Type B pancreatic cell (in vitro differentiated cells): Measurements from ENCODE around the gene PEX14. TPM values are rescaled to one million over a fixed set of nuclear protein-coding genes. Genes with fewer than 3 reads are reported as not detected.

Source experiments
- DNase-seq: peaks from one replicate; pipeline ENCODE4 v3.0.0; 2021; ENCODE audit warnings: mixed read lengths; ENCODE audit not compliant: unreplicated experiment; ENCODE audit errors: extremely low spot score
- H3K27ac Mint-ChIP-seq: 2 replicates; pipeline ENCODE4 v1.8.0; 2021; ENCODE audit warnings: mild to moderate bottlenecking, mixed read lengths
- H3K27me3 Mint-ChIP-seq: 2 replicates; pipeline ENCODE4 v1.8.0; 2021; ENCODE audit warnings: mixed read lengths
- H3K36me3 Mint-ChIP-seq: 2 replicates; pipeline ENCODE4 v1.8.0; 2021; ENCODE audit warnings: mixed read lengths
- H3K4me1 Mint-ChIP-seq: one replicate; pipeline ENCODE4 v1.8.0; 2021; ENCODE audit warnings: mixed read lengths; ENCODE audit not compliant: unreplicated experiment
- H3K4me3 Mint-ChIP-seq: 2 replicates; pipeline ENCODE4 v1.8.0; 2021; ENCODE audit warnings: mild to moderate bottlenecking, mixed read lengths
- H3K9me3 Mint-ChIP-seq: 2 replicates; pipeline ENCODE4 v1.8.0; 2021; ENCODE audit warnings: mixed read lengths
- total RNA-seq: library from RNA; stranded (reverse); gene quantifications from 2 replicates; pipeline ENCODE4 v1.2.1, GENCODE V29; 2021; ENCODE audit warnings: low replicate concordance
- TF ChIP-seq, protein P1 (sequence below): fragments of 200-600 bp; sonication (generic); conservative IDR thresholded peaks from 2 replicates; pipeline ENCODE4 v1.5.0; 2021; ENCODE audit warnings: antibody characterized with exemption, mild to moderate bottlenecking

PEX14 gene
- total RNA-seq, 1 donor from 2014 or later, result 22.5 TPM

DNA sequence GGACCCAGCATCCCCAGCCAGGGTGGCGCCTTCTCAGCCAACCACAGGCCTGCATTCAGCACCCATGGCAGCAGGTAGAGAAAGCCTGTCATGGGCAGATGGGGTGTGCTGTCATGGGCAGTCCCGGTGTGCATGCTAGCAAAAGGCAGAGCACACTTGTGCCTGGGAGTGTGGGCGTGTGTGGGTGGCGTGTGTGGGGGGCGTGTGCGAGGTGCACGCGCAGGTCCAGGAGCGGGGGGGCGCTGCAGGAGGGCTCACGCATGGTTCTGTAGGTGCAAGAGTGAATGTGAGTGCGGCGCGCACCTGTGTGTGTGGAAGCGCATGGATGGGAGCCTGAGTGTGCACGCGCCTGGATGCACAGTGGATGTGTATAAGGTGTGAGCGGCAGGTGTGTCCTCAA lies 184.5 kb downstream of the PEX14 start:
- DNase-seq, result no peak
- Mint-ChIP-seq H3K9me3 (no peaks in the 10 kb centered on the region), H3K27me3 (no peaks in the 10 kb centered on the region), H3K36me3 (no peaks in the 10 kb centered on the region), H3K4me3 (no peak overlapping the region), H3K27ac (no peak overlapping the region), H3K4me1 (peaks cover 9% of the 10 kb centered on the region)
- TF ChIP-seq, protein P1, sequence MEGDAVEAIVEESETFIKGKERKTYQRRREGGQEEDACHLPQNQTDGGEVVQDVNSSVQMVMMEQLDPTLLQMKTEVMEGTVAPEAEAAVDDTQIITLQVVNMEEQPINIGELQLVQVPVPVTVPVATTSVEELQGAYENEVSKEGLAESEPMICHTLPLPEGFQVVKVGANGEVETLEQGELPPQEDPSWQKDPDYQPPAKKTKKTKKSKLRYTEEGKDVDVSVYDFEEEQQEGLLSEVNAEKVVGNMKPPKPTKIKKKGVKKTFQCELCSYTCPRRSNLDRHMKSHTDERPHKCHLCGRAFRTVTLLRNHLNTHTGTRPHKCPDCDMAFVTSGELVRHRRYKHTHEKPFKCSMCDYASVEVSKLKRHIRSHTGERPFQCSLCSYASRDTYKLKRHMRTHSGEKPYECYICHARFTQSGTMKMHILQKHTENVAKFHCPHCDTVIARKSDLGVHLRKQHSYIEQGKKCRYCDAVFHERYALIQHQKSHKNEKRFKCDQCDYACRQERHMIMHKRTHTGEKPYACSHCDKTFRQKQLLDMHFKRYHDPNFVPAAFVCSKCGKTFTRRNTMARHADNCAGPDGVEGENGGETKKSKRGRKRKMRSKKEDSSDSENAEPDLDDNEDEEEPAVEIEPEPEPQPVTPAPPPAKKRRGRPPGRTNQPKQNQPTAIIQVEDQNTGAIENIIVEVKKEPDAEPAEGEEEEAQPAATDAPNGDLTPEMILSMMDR, result no peak

DNA sequence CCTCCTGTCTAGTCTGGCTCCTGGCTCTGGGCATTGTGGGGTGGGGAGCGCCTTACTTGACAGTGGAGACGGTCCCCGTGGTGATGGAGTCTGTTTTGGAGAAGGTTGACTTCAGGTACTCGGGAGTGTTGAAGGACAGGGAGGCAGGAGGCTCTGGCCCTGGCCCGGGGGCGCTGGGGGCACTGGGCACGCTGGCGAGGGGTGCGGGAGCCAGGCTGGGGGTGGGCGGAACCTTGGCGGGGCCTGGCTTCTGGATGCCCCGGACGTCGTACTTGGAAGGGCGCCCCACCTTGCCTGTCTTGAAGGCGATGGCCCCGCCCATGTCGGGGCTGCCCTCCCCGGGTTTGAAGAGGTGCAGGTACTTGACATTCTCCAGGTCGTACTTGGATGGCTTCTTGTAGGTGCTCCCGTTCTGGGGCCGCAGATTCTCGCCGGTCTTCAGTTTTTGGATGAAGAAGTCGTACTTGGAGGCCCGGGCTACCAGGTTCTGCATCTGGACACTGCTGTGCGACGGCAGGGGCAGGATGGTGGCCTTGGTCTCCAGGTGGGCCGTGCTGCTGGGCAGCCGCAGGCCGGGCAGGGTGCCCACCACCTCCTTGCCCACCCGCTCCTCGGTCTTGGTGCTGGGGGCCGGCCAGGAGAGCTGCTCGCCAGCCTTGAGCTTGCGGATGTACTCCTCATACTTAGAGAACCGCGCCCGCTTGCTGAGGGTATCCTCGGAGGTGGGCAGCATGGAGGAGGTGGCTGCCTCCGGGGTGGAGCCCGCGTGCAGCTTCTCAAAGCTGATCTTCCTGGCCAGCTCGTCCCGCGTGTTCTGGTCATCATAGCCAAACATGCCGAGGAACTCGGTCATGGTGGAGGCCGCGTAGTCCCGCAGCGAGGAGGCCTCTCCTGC lies 185.1 kb downstream of the PEX14 start:
- H3K4me3 Mint-ChIP-seq, result no peak overlapping the region
- TF ChIP-seq, protein P1, result no peak

DNA sequence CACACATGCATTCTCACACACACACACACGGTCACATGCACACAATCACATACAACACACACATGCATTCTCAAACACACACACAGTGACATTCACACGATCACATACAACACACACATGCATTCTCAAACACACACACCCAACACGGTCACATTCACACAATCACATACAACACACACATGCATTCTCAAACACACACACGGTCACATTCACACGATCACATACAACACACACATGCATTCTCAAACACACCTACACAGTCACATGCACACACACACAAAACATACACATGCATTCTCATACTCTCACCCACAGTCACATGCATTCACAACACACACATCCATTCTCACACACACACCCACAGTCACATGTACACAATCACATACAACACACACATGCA lies 186.7 kb downstream of the PEX14 start:
- peaks cover 9% of the 10 kb centered on the region for H3K4me1 Mint-ChIP-seq
- DNase-seq, result no peak
- H3K27ac Mint-ChIP-seq, result no peak overlapping the region
- H3K27me3 Mint-ChIP-seq, result no peaks in the 10 kb centered on the region
- no peaks in the 10 kb centered on the region for H3K36me3 Mint-ChIP-seq
- H3K9me3 Mint-ChIP-seq, result no peaks in the 10 kb centered on the region
- no peak overlapping the region for H3K4me3 Mint-ChIP-seq
- TF ChIP-seq, protein P1, result no peak

More for the DNA sequence above, 185.1 kb downstream of the PEX14 start:
- Mint-ChIP-seq H3K27ac (no peak overlapping the region), H3K36me3 (no peaks in the 10 kb centered on the region), H3K4me1 (peaks cover 9% of the 10 kb centered on the region), H3K27me3 (no peaks in the 10 kb centered on the region), H3K9me3 (no peaks in the 10 kb centered on the region)
- no peak for DNase-seq

DNA sequence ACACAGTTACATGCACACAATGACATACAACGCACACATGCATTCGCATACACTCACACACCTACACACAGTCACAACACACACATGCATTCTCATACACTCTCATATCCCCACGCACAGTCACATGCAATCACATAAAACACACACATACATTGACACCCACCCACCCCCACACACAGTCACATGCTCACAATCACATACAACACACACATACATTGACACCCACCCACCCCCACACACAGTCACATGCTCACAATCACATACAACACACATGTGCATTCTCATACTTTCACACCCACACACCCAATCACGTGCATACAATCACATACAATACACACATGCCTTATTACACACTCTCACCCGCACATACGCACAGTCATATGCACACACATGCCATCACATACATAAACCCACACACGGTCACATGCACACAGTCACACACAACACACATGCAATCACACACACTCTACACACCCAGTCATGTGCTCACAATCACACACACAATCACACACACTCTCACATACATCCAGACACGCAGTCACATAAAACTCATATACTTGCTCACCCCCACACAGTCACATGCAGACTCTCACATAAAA lies 187.4 kb downstream of the PEX14 start:
- Mint-ChIP-seq H3K27me3 (no peaks in the 10 kb centered on the region), H3K36me3 (no peaks in the 10 kb centered on the region), H3K27ac (no peak overlapping the region), H3K4me1 (peaks cover 15% of the 10 kb centered on the region), H3K4me3 (no peak overlapping the region), H3K9me3 (no peaks in the 10 kb centered on the region)
- TF ChIP-seq, protein P1, result no peak
- DNase-seq, result no peak

DNA sequence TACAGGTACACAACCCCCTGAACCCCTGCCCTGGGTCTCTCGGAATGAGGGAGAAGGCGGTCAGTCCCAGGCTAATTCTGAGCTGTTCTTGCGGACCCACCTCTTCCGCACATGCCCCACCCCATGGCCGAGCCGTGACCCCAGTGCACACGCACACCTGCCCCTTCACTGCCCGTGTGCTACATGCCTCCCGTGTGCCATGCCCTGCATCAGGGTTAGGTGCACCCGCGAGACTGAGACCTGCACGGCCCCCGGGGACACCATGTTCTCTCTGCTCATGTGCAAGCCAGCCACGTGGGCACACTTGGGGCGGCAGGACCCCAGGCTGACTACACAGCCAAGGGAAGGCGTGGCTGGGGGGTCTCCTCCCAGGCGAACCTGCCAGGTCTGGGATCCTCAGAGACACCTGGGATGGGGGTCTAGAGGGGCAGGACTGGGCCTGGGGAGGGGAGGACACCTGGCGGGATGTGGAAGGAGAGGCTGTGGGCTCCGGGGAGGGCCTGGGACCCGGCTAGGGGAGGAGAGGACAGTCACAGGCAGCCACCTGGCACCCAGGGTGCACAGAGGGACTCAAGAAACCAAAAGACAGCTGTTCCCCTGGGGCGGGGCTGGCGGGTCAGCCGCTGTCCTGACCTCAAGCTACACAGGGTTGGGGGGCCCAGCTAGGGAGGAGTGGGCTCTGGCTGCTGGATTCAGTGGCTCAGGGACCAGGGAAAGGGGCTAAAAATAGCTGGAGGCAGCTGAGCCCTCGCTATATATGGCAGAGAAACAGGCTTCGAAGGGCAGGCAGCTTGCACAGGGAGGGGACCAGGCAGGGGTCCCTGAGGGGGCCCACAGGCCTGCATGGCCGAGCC lies 188.3 kb downstream of the PEX14 start:
- TF ChIP-seq, protein P1, result no peak
- Mint-ChIP-seq H3K36me3 (no peaks in the 10 kb centered on the region), H3K27me3 (no peaks in the 10 kb centered on the region), H3K9me3 (no peaks in the 10 kb centered on the region), H3K4me3 (no peak overlapping the region), H3K4me1 (peaks cover 15% of the 10 kb centered on the region), H3K27ac (no peak overlapping the region)
- DNase-seq, result no peak
